SK-N-SH (cell line): Measurements from ENCODE around the gene VEGFA. TPM values are rescaled to one million over a fixed set of nuclear protein-coding genes. Genes with fewer than 3 reads are reported as not detected.

ENCODE experiments used
- CTCF ChIA-PET: fragments of 300-600, 350-600 bp; formaldehyde crosslinking; extraction: SDS; loops from one replicate; lab custom pipeline; 2021; lab: Yijun Ruan, JAX
- POLR2A ChIA-PET: fragments of 350-600 bp; sonication (Branson Sonifier 250); formaldehyde crosslinking; extraction: SDS; loops from one replicate; lab custom pipeline; 2020; ENCODE audit warnings: antibody characterized with exemption, inconsistent platforms; lab: Yijun Ruan, JAX
- DNase-seq: peaks from one replicate; pipeline ENCODE4 v3.0.0; 2012
- H2AFZ ChIP-seq: fragments of 200-600 bp; sonication (generic); 2 replicates; pipeline ENCODE4 v1.8.1; 2016; ENCODE audit warnings: antibody characterized with exemption, mild to moderate bottlenecking, low read depth
- H3F3A ChIP-seq: fragments of 200-600 bp; sonication (generic); replicated peaks from 2 replicates; pipeline ENCODE3; 2016; ENCODE audit warnings: antibody characterized with exemption, mild to moderate bottlenecking; ENCODE audit not compliant: insufficient read depth
- H3K27ac ChIP-seq, 2 experiments: fragments of 200-500 bp in 1 of 2; fragments of 200-600 bp in 1 of 2; sonication (Bioruptor generic) in 1 of 2; sonication (generic), shearing (Covaris generic) in 1 of 2; 2 replicates each; pipeline versions ENCODE4 v1.5.1 to v1.6.1; 2014 to 2016; ENCODE audit warnings: low read depth in 2 of 2, inconsistent platforms in 1 of 2, low read length in 1 of 2, mild to moderate bottlenecking in 1 of 2, mixed read lengths in 1 of 2
- H3K27me3 ChIP-seq: fragments of 200-600 bp; sonication (generic), shearing (Covaris generic); 2 replicates; pipeline ENCODE4 v1.6.1; 2016; ENCODE audit warnings: mixed run types; ENCODE audit not compliant: insufficient read depth
- H3K36me3 ChIP-seq, 2 experiments: fragments of 200-500 bp in 1 of 2; fragments of 200-600 bp in 1 of 2; sonication (Bioruptor generic) in 1 of 2; sonication (generic) in 1 of 2; replicated peaks in 1 of 2; 2 replicates each; pipeline versions ENCODE3 to v1.5.1; 2014 to 2016; ENCODE audit warnings: low read length in 1 of 2, mild to moderate bottlenecking in 1 of 2; ENCODE audit not compliant: insufficient read depth in 2 of 2, control insufficient read depth in 1 of 2
- H3K4me1 ChIP-seq, 2 experiments: fragments of 200-500 bp in 1 of 2; fragments of 200-600 bp in 1 of 2; sonication (Bioruptor generic) in 1 of 2; sonication (generic), shearing (Covaris generic) in 1 of 2; 2 replicates each; pipeline versions ENCODE4 v1.5.1 to v1.6.1; 2014 to 2016; ENCODE audit warnings: low read depth in 1 of 2, low read length in 1 of 2, mixed run types in 1 of 2; ENCODE audit not compliant: insufficient read depth in 2 of 2, control insufficient read depth in 1 of 2
- H3K4me2 ChIP-seq: fragments of 200-600 bp; sonication (generic), shearing (Covaris generic); 2 replicates; pipeline ENCODE4 v1.6.1; 2017; ENCODE audit warnings: mixed run types
- H3K4me3 ChIP-seq, 2 experiments: fragments of 200-500 bp in 1 of 2; fragments of 200-600 bp in 1 of 2; sonication (Bioruptor generic) in 1 of 2; sonication (generic), shearing (Covaris generic) in 1 of 2; 2 replicates each; pipeline versions ENCODE4 v1.5.1 to v1.8.1; 2014 to 2016; ENCODE audit warnings: low read depth in 2 of 2, inconsistent platforms in 1 of 2, low read length in 1 of 2, mild to moderate bottlenecking in 1 of 2, mixed read lengths in 1 of 2, moderate library complexity in 1 of 2
- H3K79me2 ChIP-seq: fragments of 200-600 bp; sonication (generic); 2 replicates; pipeline ENCODE4 v1.8.1; 2017; ENCODE audit warnings: mild to moderate bottlenecking; ENCODE audit not compliant: insufficient read depth
- H3K9ac ChIP-seq: fragments of 200-600 bp; sonication (generic); 2 replicates; pipeline ENCODE4 v1.6.1; 2017; ENCODE audit warnings: mixed run types
- H3K9me2 ChIP-seq: fragments of 200-600 bp; sonication (generic); 2 replicates; pipeline ENCODE4 v1.6.1; 2017; ENCODE audit warnings: mixed run types
- H3K9me3 ChIP-seq: fragments of 200-600 bp; sonication (generic); 2 replicates; pipeline ENCODE4 v1.6.1; 2017; ENCODE audit warnings: mixed run types, mild to moderate bottlenecking, moderate library complexity
- H4K20me1 ChIP-seq: fragments of 200-600 bp; sonication (generic); 2 replicates; pipeline ENCODE4 v1.6.1; 2017; ENCODE audit warnings: mild to moderate bottlenecking, mixed run types; ENCODE audit not compliant: insufficient read depth
- GABPA ChIP-seq: IDR thresholded peaks from 2 replicates; pipeline ENCODE4 v1.4.0; 2012; ENCODE audit warnings: low read depth, mild to moderate bottlenecking
- IRF3 ChIP-seq: fragments of 150-350 bp; IDR thresholded peaks from 2 replicates; pipeline ENCODE4 v1.6.1; 2016; ENCODE audit warnings: mild to moderate bottlenecking, low read depth, low read length
- MEF2A ChIP-seq: IDR thresholded peaks from 2 replicates; pipeline ENCODE4 v1.4.0; 2012; ENCODE audit warnings: low read depth, borderline replicate concordance
- POLR2AphosphoS5 ChIP-seq: IDR thresholded peaks from 2 replicates; pipeline ENCODE4 v1.6.1; 2012; ENCODE audit warnings: low read depth, low read length
- RAD21 ChIP-seq: IDR thresholded peaks from 2 replicates; pipeline ENCODE4 v1.6.1; 2012; ENCODE audit warnings: mild to moderate bottlenecking, low read length
- RCOR1 ChIP-seq: fragments of 150-350 bp; IDR thresholded peaks from 2 replicates; pipeline ENCODE4 v1.6.1; 2017; ENCODE audit warnings: antibody characterized with exemption, low read length
- RFX5 ChIP-seq: IDR thresholded peaks from 2 replicates; pipeline ENCODE4 v1.6.1; 2012; ENCODE audit warnings: mild to moderate bottlenecking, improper control_type of control experiment, low read length
- SIN3A ChIP-seq: IDR thresholded peaks from 2 replicates; pipeline ENCODE4 v1.6.1; 2012; ENCODE audit warnings: low read depth, mild to moderate bottlenecking, low read length, moderate library complexity, borderline replicate concordance
- SMC3 ChIP-seq: IDR thresholded peaks from 2 replicates; pipeline ENCODE4 v1.6.1; 2012; ENCODE audit warnings: low read depth, low read length, improper control_type of control experiment
- TEAD4 ChIP-seq: IDR thresholded peaks from 2 replicates; pipeline ENCODE4 v1.4.0; 2012; ENCODE audit warnings: mild to moderate bottlenecking, borderline replicate concordance; ENCODE audit not compliant: insufficient read depth
- USF2 ChIP-seq: fragments of 150-350 bp; IDR thresholded peaks from 2 replicates; pipeline ENCODE4 v1.6.1; 2017; ENCODE audit warnings: antibody characterized with exemption, low read length, low read depth, borderline replicate concordance
- WGBS: methylation state at CpG from one replicate; pipeline ENCODE4 v1.1.6; 2017; ENCODE audit warnings: low lambda C conversion rate; 5-methylcytosine and 5-hydroxymethylcytosine counted together
- polyA plus RNA-seq, 3 experiments: library from polyadenylated mRNA; depleted of rRNA; stranded (reverse); fragments of >200 nt; gene quantifications; 2 replicates each; pipeline ENCODE4 v1.2.3, GENCODE V29; 2012
- TF ChIP-seq, protein P1 (sequence below): IDR thresholded peaks from 2 replicates; pipeline ENCODE4 v1.4.0; 2012; ENCODE audit warnings: low read depth, borderline replicate concordance

VEGFA gene
- polyA plus RNA-seq, 1 of the 3 experiments (the other 2 are of a cell fraction) = 81.0 TPM

- H3K4me3 ChIP-seq = no peak overlapping the region; a peak in 1 of 4 replicates
- H2AFZ ChIP-seq = no peak overlapping the region
- WGBS = 91% methylated on average over 7 of the region's 8 CpGs
- no peaks in the 10 kb centered on the region for H3F3A ChIP-seq
- H3K36me3 ChIP-seq = peaks cover 19 to 53% of the 10 kb centered on the region in 2 experiments
- H3K27me3 ChIP-seq = no peaks in the 10 kb centered on the region
- no peaks in the 10 kb centered on the region; the same call in 1 of the 2 replicates for H3K9me3 ChIP-seq
- peaks cover 67% of the 10 kb centered on the region for H4K20me1 ChIP-seq
- no peaks in the 10 kb centered on the region for H3K9me2 ChIP-seq
- TF ChIP-seq SMC3 (no peak), POLR2AphosphoS5 (no peak), SIN3A (no peak), IRF3 (no peak), RCOR1 (no peak), RAD21 (no peak), TEAD4 (no peak), USF2 (no peak), MEF2A (no peak), RFX5 (no peak), GABPA (no peak)
- TF ChIP-seq, protein P1, sequence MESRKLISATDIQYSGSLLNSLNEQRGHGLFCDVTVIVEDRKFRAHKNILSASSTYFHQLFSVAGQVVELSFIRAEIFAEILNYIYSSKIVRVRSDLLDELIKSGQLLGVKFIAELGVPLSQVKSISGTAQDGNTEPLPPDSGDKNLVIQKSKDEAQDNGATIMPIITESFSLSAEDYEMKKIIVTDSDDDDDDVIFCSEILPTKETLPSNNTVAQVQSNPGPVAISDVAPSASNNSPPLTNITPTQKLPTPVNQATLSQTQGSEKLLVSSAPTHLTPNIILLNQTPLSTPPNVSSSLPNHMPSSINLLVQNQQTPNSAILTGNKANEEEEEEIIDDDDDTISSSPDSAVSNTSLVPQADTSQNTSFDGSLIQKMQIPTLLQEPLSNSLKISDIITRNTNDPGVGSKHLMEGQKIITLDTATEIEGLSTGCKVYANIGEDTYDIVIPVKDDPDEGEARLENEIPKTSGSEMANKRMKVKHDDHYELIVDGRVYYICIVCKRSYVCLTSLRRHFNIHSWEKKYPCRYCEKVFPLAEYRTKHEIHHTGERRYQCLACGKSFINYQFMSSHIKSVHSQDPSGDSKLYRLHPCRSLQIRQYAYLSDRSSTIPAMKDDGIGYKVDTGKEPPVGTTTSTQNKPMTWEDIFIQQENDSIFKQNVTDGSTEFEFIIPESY = no peak
- no peak overlapping the region for H3K4me2 ChIP-seq
- peaks cover 14 to 74% of the 10 kb centered on the region in 2 experiments for H3K4me1 ChIP-seq
- H3K27ac ChIP-seq = no peak overlapping the region; a peak in 1 of 4 replicates
- H3K79me2 ChIP-seq = peaks cover 63% of the 10 kb centered on the region
- H3K9ac ChIP-seq = no peak overlapping the region
- no peak for DNase-seq
- ChIA-PET CTCF (interaction anchor here (0.6 to 9.3 kb wide), 12 partner anchors 25 to 309 kb away, joined by 3 to 140 read pairs (median 5); no protein-coding TSS in a partner anchor), POLR2A (interaction anchor here (0.8 to 2.0 kb wide), 4 partner anchors 15 to 178 kb away, joined by 3 to 6 read pairs (median 4); no protein-coding TSS in a partner anchor)
Observed at GRCh38 chr6:43776115-43776798, 6.2 kb downstream of the VEGFA start.
